Measurements from ENCODE around the gene SLC44A2. TPM values are rescaled to one million over a fixed set of nuclear protein-coding genes. Genes with fewer than 3 reads are reported as not detected.

Gene SLC44A2
- total and polyA plus RNA-seq, 2 of the 8 experiments (the other 6 are each of a cell fraction or from before 2014, with no cell fraction given), result 105 to 120 TPM

DNA sequence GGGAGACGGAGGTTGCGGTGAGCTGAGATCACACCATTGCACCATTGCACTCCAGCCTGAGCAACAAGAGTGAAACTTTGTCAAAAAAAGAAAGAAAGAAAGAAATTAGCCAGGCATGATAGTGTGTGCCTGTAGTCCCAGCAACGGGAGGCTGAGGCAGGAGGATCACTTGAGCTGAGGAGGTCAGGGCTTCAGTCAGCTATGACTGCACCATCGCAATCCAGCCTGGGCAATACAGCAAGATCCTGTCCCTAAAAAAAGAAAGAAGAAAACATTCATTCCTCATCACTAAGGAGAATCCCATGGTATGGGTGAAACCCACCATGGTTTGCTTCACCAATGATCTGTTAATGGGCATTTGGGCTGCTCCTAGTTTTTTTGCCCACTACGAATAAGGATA is 25.2 kb upstream of the SLC44A2 start:
- no peak overlapping the region for H3K4ac ChIP-seq (replicated peaks; ENCODE audit: insufficient read length, low read depth, low read length)
- H4K20me1 ChIP-seq (replicated peaks in 1 of 2; ENCODE audit: control insufficient read depth in 1 of 2, insufficient read depth in 2 of 2, low read length in 2 of 2), result no peaks in the 10 kb centered on the region
- no peak overlapping the region for H4K91ac ChIP-seq (replicated peaks; ENCODE audit: insufficient read length, low read length)
- no peak overlapping the region for H2AFZ ChIP-seq (ENCODE audit: low read length)
- no peak overlapping the region for H2BK120ac ChIP-seq (replicated peaks; ENCODE audit: low read depth, low read length)
- no peak overlapping the region for H2BK20ac ChIP-seq (ENCODE audit: low read length)
- H3K4me3 ChIP-seq (ENCODE audit: extremely low read depth in 1 of 4, insufficient read depth in 2 of 4, low read depth in 3 of 4, low read length in 4 of 4), result no peak overlapping the region
- no peak overlapping the region for H3K18ac ChIP-seq (ENCODE audit: extremely low read depth, low read length)
- peaks cover 6% of the 10 kb centered on the region for H3K79me1 ChIP-seq (ENCODE audit: low read depth, low read length)
- no peak overlapping the region for H4K5ac ChIP-seq (ENCODE audit: insufficient read length, low read depth, low read length)
- H3K23me2 ChIP-seq (ENCODE audit: low read depth, low read length), result peaks cover 6% of the 10 kb centered on the region; the same call in 1 of the 2 replicates
- no peak overlapping the region for H2AK5ac ChIP-seq (ENCODE audit: low read depth, low read length)
- no peak for DNase-seq (ENCODE audit: low read depth in 1 of 2, low spot score in 2 of 2)
- H3K36me3 ChIP-seq (ENCODE audit: control insufficient read depth in 2 of 4, insufficient read depth in 4 of 4, low read length in 3 of 4), result no peaks in the 10 kb centered on the region
- H3K23ac ChIP-seq (ENCODE audit: insufficient read length), result no peak overlapping the region
- FAIRE-seq, result no peak
- peaks cover 0 to 9% of the 10 kb centered on the region in 2 experiments; a peak in 1 of 4 replicates for H3K79me2 ChIP-seq (ENCODE audit: control insufficient read depth in 1 of 2, insufficient read depth in 2 of 2, low read length in 2 of 2)
- H3K27me3 ChIP-seq (replicated peaks in 1 of 4; ENCODE audit: control insufficient read depth in 3 of 4, extremely low read depth in 1 of 4, insufficient read depth in 3 of 4, low read length in 3 of 4), result no peaks in the 10 kb centered on the region
- CTCF ChIA-PET (ENCODE audit: partially characterized antibody), result interaction anchor here (5.1 kb wide), 1 partner anchor 19 kb away, joined by 46 read pairs; no protein-coding TSS in a partner anchor
- H2BK12ac ChIP-seq (ENCODE audit: low read depth, low read length), result no peak overlapping the region
- H3K4me2 ChIP-seq (ENCODE audit: insufficient read depth in 1 of 2, low read depth in 2 of 2, low read length in 2 of 2), result no peak overlapping the region
- no peak overlapping the region for H3K14ac ChIP-seq (ENCODE audit: insufficient read length)
- H3K4me1 ChIP-seq (replicated peaks in 1 of 4; ENCODE audit: control insufficient read depth in 3 of 4, insufficient read depth in 4 of 4, low read length in 3 of 4), result peaks cover 0 to 11% (median 7%) of the 10 kb centered on the region in 4 experiments; a peak in 6 of 7 replicates
- H3K9me3 ChIP-seq (ENCODE audit: insufficient read depth in 2 of 2, low read depth in 1 of 2, low read length in 1 of 2), result no peaks in the 10 kb centered on the region
- H2BK5ac ChIP-seq (ENCODE audit: low read depth, low read length), result no peak overlapping the region
- no peak overlapping the region for H3K27ac ChIP-seq (ENCODE audit: low read depth, low read length)
- H4K8ac ChIP-seq (ENCODE audit: extremely low read depth, insufficient read depth, low read length), result no peak overlapping the region
- POLR2A ChIA-PET (ENCODE audit: partially characterized antibody), result interaction anchor here (1.2 to 2.5 kb wide), 2 partner anchors 53 to 64 kb away, joined by 3 to 6 read pairs; no protein-coding TSS in a partner anchor
- no peak overlapping the region for H3K56ac ChIP-seq (replicated peaks; ENCODE audit: insufficient read length, low read depth, low read length)
- 92% methylated on average over 5 of the region's 5 CpGs; no CpG with 5 or more reads in 1 of the 2 experiments for WGBS, 2 experiments (ENCODE audit: extremely low coverage in 1 of 2, insufficient coverage in 1 of 2, insufficient read length in 1 of 2, insufficient replicate concordance in 2 of 2, low coverage in 1 of 2, low lambda C conversion rate in 2 of 2, missing lambda C conversion rate in 1 of 2)
- H3K9ac ChIP-seq (replicated peaks in 1 of 4; ENCODE audit: extremely low read depth in 1 of 4, low read depth in 3 of 4, low read length in 3 of 4), result no peak overlapping the region
- no peak overlapping the region for H2BK15ac ChIP-seq (ENCODE audit: low read length)
- TF ChIP-seq ASH2L (IDR thresholded peaks at IDR 0.05; ENCODE audit: low read length) (no peak), GABPA (IDR thresholded peaks at IDR 0.05; ENCODE audit: borderline replicate concordance, insufficient read depth, low read length) (no peak), KDM4A (IDR thresholded peaks at IDR 0.05; ENCODE audit: low read depth, low read length, severe bottlenecking) (no peak)

All from H1 (cell line).